ENCODE measurements around the gene TMEM223.
A peak's percentile ranks its signal among the peaks of the same experiment; 100 is the strongest.
"Not testable (repeated sequence)": the region's sequence is repeated elsewhere in the genome, so short reads cannot be mapped to it uniquely, and the experiment has no call there.

TMEM223 gene

GRCh38 chr11:62791501-62792201, at the start of gene TMEM223:
Gene TMEM223, minus strand, starts transcription at chr11:62792006. Its CDS starts 12 bp downstream, at chr11:62791994.
- peak; percentile 52 to 88 for DNase-seq (ENCODE audit: extremely low read depth in 1 of 2, low read depth in 1 of 2)

- peak; percentile 55 to 58 for DNase-seq (ENCODE audit: extremely low read depth in 1 of 2, low read depth in 1 of 2)
Observed at GRCh38 chr11:62840721-62841360, 49.0 kb upstream of the TMEM223 start.

- peak; percentile 78 to 85 for DNase-seq (ENCODE audit: extremely low read depth in 1 of 2, low read depth in 1 of 2)
Observed at GRCh38 chr11:62839050-62839945, 47.5 kb upstream of the TMEM223 start, which contains the start of gene WDR74. Gene WDR74, minus strand, starts transcription at chr11:62839590. Its CDS starts 20 bp downstream, at chr11:62839570.

- DNase-seq (ENCODE audit: extremely low read depth in 1 of 2, low read depth in 1 of 2) = no peak
Observed at GRCh38 chr11:62835336-62835735, 43.5 kb upstream of the TMEM223 start.

- no peak for DNase-seq (ENCODE audit: extremely low read depth in 1 of 2, low read depth in 1 of 2)
Observed at GRCh38 chr11:62832336-62833234, 40.8 kb upstream of the TMEM223 start, which contains the start of gene TEX54. Gene TEX54, minus strand, starts transcription at chr11:62832841.

- DNase-seq (ENCODE audit: extremely low read depth in 1 of 2, low read depth in 1 of 2) = peak; percentile 97 to 99
Observed at GRCh38 chr11:62831520-62832335, 39.9 kb upstream of the TMEM223 start, which contains the start of gene STX5. Gene STX5, minus strand, starts transcription at chr11:62832051. Its CDS starts 808 bp downstream, at chr11:62831243.

GRCh38 chr11:62830904-62831519, 39.2 kb upstream of the TMEM223 start:
- no peak for DNase-seq (ENCODE audit: extremely low read depth in 1 of 2, low read depth in 1 of 2)

- DNase-seq (ENCODE audit: extremely low read depth in 1 of 2, low read depth in 1 of 2) = not testable (repeated sequence)
Observed at GRCh38 chr11:62828130-62828529, 36.3 kb upstream of the TMEM223 start.

- DNase-seq (ENCODE audit: extremely low read depth in 1 of 2, low read depth in 1 of 2) = no peak
Observed at GRCh38 chr11:62823677-62824076, 31.9 kb upstream of the TMEM223 start.

- DNase-seq (ENCODE audit: extremely low read depth in 1 of 2, low read depth in 1 of 2) = no peak
Observed at GRCh38 chr11:62817129-62817528, 25.3 kb upstream of the TMEM223 start.

- DNase-seq (ENCODE audit: extremely low read depth in 1 of 2, low read depth in 1 of 2) = no peak
Observed at GRCh38 chr11:62816557-62816956, 24.8 kb upstream of the TMEM223 start.

- no peak for DNase-seq (ENCODE audit: extremely low read depth in 1 of 2, low read depth in 1 of 2)
Observed at GRCh38 chr11:62811659-62812058, 19.9 kb upstream of the TMEM223 start.

- DNase-seq (ENCODE audit: extremely low read depth in 1 of 2, low read depth in 1 of 2) = no peak
Observed at GRCh38 chr11:62810748-62811147, 18.9 kb upstream of the TMEM223 start.

GRCh38 chr11:62806611-62807121, 14.9 kb upstream of the TMEM223 start:
- no peak for DNase-seq (ENCODE audit: extremely low read depth in 1 of 2, low read depth in 1 of 2)

- DNase-seq (ENCODE audit: extremely low read depth in 1 of 2, low read depth in 1 of 2) = no peak
Observed at GRCh38 chr11:62805961-62806441, 14.2 kb upstream of the TMEM223 start.

GRCh38 chr11:62805076-62805892, 13.5 kb upstream of the TMEM223 start, which contains the start of gene NXF1:
Gene NXF1, minus strand, starts transcription at chr11:62805440. Its CDS starts 84 bp downstream, at chr11:62805356.
- peak; percentile 87 to 97 for DNase-seq (ENCODE audit: extremely low read depth in 1 of 2, low read depth in 1 of 2)

- DNase-seq (ENCODE audit: extremely low read depth in 1 of 2, low read depth in 1 of 2) = no peak
Observed at GRCh38 chr11:62804310-62805075, 12.7 kb upstream of the TMEM223 start.

All from activated CD8-positive, alpha-beta memory T cell treated with anti-CD3 and anti-CD28 coated beads for 1 hour (primary cell).